Uterus (tissue), 2 donors: ENCODE results near the gene ARHGAP15.

Source experiments
- CTCF ChIP-seq, 4 experiments: fragments of 200-600 bp in 2 of 4; fragments of 450-650 bp in 2 of 4; sonication (generic) in 2 of 4; IDR thresholded peaks; one replicate each; pipeline ENCODE4 v1.5.1; 2016 to 2019; ENCODE audit warnings: antibody characterized with exemption in 4 of 4, mild to moderate bottlenecking in 2 of 4, moderate library complexity in 1 of 4
- POLR2A ChIP-seq, 2 donors: fragments of 450-650 bp; IDR thresholded peaks; one replicate each; pipeline ENCODE4 v1.6.1; 2016; ENCODE audit warnings: antibody characterized with exemption in 2 of 2, mild to moderate bottlenecking in 1 of 2, moderate library complexity in 1 of 2

- TF ChIP-seq CTCF (IDR thresholded peaks at IDR 0.05) (no peak), POLR2A (IDR thresholded peaks at IDR 0.05) (no peak)
These were observed 204.6 kb downstream of the ARHGAP15 start for GRCh38 chr2:143333847-143334246.
